ENCODE results near the gene GRK6.

DNA sequence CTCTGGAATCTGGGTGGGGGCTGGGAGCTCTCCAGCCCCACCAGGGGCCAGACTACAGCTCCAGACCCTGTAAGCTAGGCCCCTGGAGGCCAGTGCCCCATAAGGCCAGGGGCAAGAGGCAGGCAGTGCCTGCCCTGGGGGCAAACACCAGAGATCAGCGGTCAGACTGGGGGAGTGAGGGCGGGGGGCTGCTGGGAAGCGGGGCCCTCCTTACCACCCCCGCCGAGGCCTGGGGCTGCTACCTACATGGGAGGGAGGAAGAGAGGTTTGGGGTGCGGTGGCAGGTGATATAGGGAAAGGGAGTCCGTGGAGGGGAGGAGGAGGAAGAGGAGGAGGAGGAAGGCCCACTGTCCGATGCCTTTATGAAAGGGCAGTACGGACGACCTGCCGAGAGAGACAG lies 32.9 kb downstream of the GRK6 start:
- TF ChIP-seq POLR2A (IDR thresholded peaks at IDR 0.05) (no peak), POLR2AphosphoS5 (IDR thresholded peaks at IDR 0.05) (no peak)
- TF ChIP-seq, protein P1, sequence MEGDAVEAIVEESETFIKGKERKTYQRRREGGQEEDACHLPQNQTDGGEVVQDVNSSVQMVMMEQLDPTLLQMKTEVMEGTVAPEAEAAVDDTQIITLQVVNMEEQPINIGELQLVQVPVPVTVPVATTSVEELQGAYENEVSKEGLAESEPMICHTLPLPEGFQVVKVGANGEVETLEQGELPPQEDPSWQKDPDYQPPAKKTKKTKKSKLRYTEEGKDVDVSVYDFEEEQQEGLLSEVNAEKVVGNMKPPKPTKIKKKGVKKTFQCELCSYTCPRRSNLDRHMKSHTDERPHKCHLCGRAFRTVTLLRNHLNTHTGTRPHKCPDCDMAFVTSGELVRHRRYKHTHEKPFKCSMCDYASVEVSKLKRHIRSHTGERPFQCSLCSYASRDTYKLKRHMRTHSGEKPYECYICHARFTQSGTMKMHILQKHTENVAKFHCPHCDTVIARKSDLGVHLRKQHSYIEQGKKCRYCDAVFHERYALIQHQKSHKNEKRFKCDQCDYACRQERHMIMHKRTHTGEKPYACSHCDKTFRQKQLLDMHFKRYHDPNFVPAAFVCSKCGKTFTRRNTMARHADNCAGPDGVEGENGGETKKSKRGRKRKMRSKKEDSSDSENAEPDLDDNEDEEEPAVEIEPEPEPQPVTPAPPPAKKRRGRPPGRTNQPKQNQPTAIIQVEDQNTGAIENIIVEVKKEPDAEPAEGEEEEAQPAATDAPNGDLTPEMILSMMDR (IDR thresholded peaks at IDR 0.05), result no peak

Data from prostate gland (tissue), 2 donors.